ENCODE data around the gene KLHL14. TPM values are rescaled to one million over a fixed set of nuclear protein-coding genes. Genes with fewer than 3 reads are reported as not detected.

The KLHL14 gene
- total and polyA plus RNA-seq, 2 of the 13 experiments (the other 11 are each of a cell fraction or from before 2014, with no cell fraction given), result 16.0 to 41.8 TPM

- TF ChIP-seq MEIS2 (CRISPR knock-in tag; IDR thresholded peaks at IDR 0.05) (peak; percentile 77), ZNF441 (CRISPR knock-in tag; IDR thresholded peaks at IDR 0.05; ENCODE audit: borderline replicate concordance) (no peak), MED8 (CRISPR knock-in tag; IDR thresholded peaks at IDR 0.05; ENCODE audit: insufficient replicate concordance) (peak; percentile 94), ZNF614 (CRISPR knock-in tag; IDR thresholded peaks at IDR 0.05; ENCODE audit: borderline replicate concordance) (peak; percentile 58), UBTF (CRISPR knock-in tag; IDR thresholded peaks at IDR 0.05) (0 out of 2 replicates have a peak, but pooled peaks have one; percentile 33), ZNF710 (CRISPR knock-in tag; IDR thresholded peaks at IDR 0.05; ENCODE audit: borderline replicate concordance) (peak; percentile 93), CBFB (CRISPR knock-in tag; IDR thresholded peaks at IDR 0.05) (peak; percentile 75; the same call in 1 of the 2 replicates), MAFK (conservative IDR thresholded peaks at IDR 0.05 in 1 of 2, IDR thresholded peaks at IDR 0.05 in 1 of 2; ENCODE audit: low read length in 2 of 2) (no peak), ZFP36L1 (CRISPR knock-in tag; IDR thresholded peaks at IDR 0.05) (no peak), MATR3 (CRISPR knock-in tag; IDR thresholded peaks at IDR 0.05) (no peak), FOSL1 (CRISPR knock-in tag; IDR thresholded peaks at IDR 0.05; ENCODE audit: borderline replicate concordance) (peak; percentile 50; the same call in 1 of the 2 replicates)
- TF ChIP-seq, protein P1, sequence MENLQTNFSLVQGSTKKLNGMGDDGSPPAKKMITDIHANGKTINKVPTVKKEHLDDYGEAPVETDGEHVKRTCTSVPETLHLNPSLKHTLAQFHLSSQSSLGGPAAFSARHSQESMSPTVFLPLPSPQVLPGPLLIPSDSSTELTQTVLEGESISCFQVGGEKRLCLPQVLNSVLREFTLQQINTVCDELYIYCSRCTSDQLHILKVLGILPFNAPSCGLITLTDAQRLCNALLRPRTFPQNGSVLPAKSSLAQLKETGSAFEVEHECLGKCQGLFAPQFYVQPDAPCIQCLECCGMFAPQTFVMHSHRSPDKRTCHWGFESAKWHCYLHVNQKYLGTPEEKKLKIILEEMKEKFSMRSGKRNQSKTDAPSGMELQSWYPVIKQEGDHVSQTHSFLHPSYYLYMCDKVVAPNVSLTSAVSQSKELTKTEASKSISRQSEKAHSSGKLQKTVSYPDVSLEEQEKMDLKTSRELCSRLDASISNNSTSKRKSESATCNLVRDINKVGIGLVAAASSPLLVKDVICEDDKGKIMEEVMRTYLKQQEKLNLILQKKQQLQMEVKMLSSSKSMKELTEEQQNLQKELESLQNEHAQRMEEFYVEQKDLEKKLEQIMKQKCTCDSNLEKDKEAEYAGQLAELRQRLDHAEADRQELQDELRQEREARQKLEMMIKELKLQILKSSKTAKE (CRISPR knock-in tag; IDR thresholded peaks at IDR 0.05; ENCODE audit: borderline replicate concordance), result no peak; the same call in 1 of the 2 replicates
- TF ChIP-seq, protein P2, sequence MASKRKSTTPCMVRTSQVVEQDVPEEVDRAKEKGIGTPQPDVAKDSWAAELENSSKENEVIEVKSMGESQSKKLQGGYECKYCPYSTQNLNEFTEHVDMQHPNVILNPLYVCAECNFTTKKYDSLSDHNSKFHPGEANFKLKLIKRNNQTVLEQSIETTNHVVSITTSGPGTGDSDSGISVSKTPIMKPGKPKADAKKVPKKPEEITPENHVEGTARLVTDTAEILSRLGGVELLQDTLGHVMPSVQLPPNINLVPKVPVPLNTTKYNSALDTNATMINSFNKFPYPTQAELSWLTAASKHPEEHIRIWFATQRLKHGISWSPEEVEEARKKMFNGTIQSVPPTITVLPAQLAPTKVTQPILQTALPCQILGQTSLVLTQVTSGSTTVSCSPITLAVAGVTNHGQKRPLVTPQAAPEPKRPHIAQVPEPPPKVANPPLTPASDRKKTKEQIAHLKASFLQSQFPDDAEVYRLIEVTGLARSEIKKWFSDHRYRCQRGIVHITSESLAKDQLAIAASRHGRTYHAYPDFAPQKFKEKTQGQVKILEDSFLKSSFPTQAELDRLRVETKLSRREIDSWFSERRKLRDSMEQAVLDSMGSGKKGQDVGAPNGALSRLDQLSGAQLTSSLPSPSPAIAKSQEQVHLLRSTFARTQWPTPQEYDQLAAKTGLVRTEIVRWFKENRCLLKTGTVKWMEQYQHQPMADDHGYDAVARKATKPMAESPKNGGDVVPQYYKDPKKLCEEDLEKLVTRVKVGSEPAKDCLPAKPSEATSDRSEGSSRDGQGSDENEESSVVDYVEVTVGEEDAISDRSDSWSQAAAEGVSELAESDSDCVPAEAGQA (IDR thresholded peaks at IDR 0.05; ENCODE audit: low read depth), result 0 out of 2 replicates have a peak, but pooled peaks have one; percentile 29
- TF ChIP-seq, protein P2 (CRISPR knock-in tag; IDR thresholded peaks at IDR 0.05; ENCODE audit: borderline replicate concordance), result no peak
These were observed 30.7 kb upstream of the KLHL14 start (continued) for GRCh38 chr18:32803568-32803967.

Measured in HepG2 (cell line).